ENCODE measurements around the gene KLHL29. TPM values are rescaled to one million over a fixed set of nuclear protein-coding genes. Genes with fewer than 3 reads are reported as not detected.

The KLHL29 gene
- total RNA-seq, 1 donor from 2014 or later = 5.0 TPM

DNA sequence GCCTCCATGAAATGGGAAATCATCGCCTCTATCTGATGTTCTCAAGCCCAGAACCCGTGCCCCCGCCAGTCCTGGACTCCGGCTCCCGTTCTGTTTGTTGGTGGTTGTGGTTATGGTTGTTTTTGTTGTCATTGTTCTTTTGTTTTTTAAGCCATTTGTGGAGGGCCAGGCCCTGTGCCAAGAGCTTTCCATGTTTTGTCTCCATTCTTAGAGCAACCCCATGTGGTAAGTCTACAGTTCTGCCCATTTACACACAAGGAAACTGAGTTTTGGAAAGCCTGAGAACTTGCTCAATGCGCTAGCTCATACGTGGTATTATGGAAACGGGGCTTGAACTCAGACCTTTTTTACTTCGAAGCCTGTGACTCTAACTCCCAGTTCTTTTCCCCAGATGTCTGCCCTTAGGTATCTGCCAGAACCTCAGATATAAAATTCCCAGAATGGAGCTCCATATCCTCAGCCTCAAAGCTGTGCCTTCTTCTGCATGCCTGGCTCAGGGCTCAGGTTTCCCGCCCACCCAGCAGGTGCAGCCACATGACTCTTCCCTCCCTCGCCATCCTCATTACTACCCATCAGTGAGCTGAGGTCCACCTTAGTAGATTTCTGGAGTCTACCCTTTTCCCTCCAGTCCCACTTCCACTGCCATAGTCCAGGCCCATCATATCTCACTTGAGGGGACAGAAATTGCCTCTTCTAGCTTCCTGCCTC, 194.1 kb downstream of the KLHL29 start:
- DNase-seq (ENCODE audit: extremely low spot score, unreplicated experiment) = no peak
- Mint-ChIP-seq H3K4me1 (ENCODE audit: unreplicated experiment) (peaks cover 2% of the 10 kb centered on the region), H3K4me3 (ENCODE audit: unreplicated experiment) (no peak overlapping the region), H3K27ac (ENCODE audit: unreplicated experiment) (no peak overlapping the region), H3K27me3 (ENCODE audit: unreplicated experiment) (no peaks in the 10 kb centered on the region), H3K36me3 (ENCODE audit: unreplicated experiment) (no peaks in the 10 kb centered on the region), H3K9me3 (ENCODE audit: unreplicated experiment) (no peaks in the 10 kb centered on the region)
- TF ChIP-seq, protein P1, sequence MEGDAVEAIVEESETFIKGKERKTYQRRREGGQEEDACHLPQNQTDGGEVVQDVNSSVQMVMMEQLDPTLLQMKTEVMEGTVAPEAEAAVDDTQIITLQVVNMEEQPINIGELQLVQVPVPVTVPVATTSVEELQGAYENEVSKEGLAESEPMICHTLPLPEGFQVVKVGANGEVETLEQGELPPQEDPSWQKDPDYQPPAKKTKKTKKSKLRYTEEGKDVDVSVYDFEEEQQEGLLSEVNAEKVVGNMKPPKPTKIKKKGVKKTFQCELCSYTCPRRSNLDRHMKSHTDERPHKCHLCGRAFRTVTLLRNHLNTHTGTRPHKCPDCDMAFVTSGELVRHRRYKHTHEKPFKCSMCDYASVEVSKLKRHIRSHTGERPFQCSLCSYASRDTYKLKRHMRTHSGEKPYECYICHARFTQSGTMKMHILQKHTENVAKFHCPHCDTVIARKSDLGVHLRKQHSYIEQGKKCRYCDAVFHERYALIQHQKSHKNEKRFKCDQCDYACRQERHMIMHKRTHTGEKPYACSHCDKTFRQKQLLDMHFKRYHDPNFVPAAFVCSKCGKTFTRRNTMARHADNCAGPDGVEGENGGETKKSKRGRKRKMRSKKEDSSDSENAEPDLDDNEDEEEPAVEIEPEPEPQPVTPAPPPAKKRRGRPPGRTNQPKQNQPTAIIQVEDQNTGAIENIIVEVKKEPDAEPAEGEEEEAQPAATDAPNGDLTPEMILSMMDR (IDR thresholded peaks at IDR 0.05) = peak; percentile 6

DNA sequence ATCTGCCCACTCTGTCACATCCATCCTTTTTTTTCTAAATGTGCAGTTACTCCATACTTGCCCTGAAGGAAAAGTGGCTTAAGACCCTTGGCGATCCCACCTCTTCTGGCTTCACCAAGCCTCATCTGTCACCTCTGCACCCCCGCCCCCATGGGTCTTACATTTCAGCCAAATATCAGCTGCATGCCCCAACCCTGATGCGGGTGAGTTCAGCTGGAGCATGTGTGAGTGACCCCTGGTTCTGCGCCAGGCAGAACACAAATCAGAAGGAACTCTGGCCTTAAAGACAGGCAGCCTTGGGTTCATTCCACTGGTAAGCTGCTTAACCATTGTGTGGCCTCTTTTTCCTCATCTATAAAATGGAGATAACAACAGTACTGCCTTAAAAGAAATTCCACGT, 194.7 kb downstream of the KLHL29 start:
- H3K27ac Mint-ChIP-seq (ENCODE audit: unreplicated experiment) = no peak overlapping the region
- H3K4me3 Mint-ChIP-seq (ENCODE audit: unreplicated experiment) = no peak overlapping the region

DNA sequence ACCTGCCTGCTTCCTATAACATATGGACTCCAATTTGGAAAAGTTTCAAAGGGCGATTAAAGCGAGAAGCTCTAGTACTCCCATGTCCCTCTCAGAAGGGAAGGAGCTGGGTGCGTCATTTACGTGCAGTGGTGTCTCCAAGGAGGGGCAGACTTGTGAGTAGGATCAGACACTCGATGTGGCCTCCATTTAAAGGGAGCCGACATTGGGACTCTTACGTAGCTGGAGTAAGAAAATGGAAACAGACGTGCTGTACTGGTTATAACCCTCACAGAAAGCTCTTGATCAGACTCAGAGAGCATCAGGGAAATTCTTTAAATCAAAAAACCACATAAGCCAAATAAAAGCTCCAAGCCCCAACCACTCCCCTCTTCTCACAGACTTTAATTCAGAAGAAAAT, 198.5 kb downstream of the KLHL29 start:
- Mint-ChIP-seq H3K27me3 (ENCODE audit: unreplicated experiment) (no peaks in the 10 kb centered on the region), H3K36me3 (ENCODE audit: unreplicated experiment) (no peaks in the 10 kb centered on the region), H3K27ac (ENCODE audit: unreplicated experiment) (no peak overlapping the region), H3K9me3 (ENCODE audit: unreplicated experiment) (no peaks in the 10 kb centered on the region), H3K4me3 (ENCODE audit: unreplicated experiment) (no peak overlapping the region), H3K4me1 (ENCODE audit: unreplicated experiment) (peaks cover 14% of the 10 kb centered on the region)
- TF ChIP-seq, protein P1 (IDR thresholded peaks at IDR 0.05) = no peak
- DNase-seq (ENCODE audit: extremely low spot score, unreplicated experiment) = no peak

More for the DNA sequence above, 194.7 kb downstream of the KLHL29 start:
- Mint-ChIP-seq H3K27me3 (ENCODE audit: unreplicated experiment) (no peaks in the 10 kb centered on the region), H3K4me1 (ENCODE audit: unreplicated experiment) (peaks cover 6% of the 10 kb centered on the region), H3K9me3 (ENCODE audit: unreplicated experiment) (no peaks in the 10 kb centered on the region), H3K36me3 (ENCODE audit: unreplicated experiment) (no peaks in the 10 kb centered on the region)
- TF ChIP-seq, protein P1 (IDR thresholded peaks at IDR 0.05) = no peak
- DNase-seq (ENCODE audit: extremely low spot score, unreplicated experiment) = no peak

DNA sequence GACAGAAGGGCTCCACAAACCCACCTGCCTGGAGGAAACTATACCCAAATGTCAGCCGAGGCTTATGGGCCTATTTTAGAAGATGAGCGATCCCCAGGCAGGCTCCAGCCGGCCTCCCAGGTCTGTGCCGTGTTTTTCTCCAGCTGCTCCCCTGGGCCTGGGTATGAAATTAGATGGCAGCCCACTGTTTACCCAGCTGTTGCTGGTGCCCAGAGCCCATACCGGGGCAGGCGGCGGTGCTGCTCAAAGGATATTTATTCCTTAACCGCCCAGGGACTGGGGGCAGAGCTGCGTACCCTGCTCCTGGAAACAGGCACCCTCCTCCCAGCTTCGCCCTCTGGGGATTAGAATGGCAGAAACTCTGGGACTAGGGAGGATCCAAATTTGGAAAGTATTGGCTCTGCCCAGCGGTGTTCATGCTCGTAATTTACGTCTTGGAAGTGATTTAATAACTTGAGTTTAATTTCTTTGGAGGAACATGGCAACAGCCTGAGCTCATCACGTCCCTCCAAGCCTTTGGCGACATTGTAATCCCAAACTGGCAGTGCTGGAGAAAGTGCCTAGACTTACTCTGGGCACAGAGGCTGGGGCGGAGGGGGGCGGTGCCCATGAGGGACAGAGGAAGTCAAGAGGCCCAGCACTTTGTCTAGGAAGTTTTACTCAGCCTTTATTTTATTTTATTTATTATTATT, 199.2 kb downstream of the KLHL29 start:
- TF ChIP-seq, protein P1 (IDR thresholded peaks at IDR 0.05) = no peak
- H3K4me3 Mint-ChIP-seq (ENCODE audit: unreplicated experiment) = no peak overlapping the region
- H3K9me3 Mint-ChIP-seq (ENCODE audit: unreplicated experiment) = no peaks in the 10 kb centered on the region
- H3K36me3 Mint-ChIP-seq (ENCODE audit: unreplicated experiment) = no peaks in the 10 kb centered on the region
- no peak overlapping the region for H3K27ac Mint-ChIP-seq (ENCODE audit: unreplicated experiment)
- DNase-seq (ENCODE audit: extremely low spot score, unreplicated experiment) = no peak
- H3K4me1 Mint-ChIP-seq (ENCODE audit: unreplicated experiment) = peaks cover 14% of the 10 kb centered on the region
- no peaks in the 10 kb centered on the region for H3K27me3 Mint-ChIP-seq (ENCODE audit: unreplicated experiment)
